ENCODE results near the gene MAN1C1.

The MAN1C1 gene

GRCh38 chr1:25821630-25822091 is 205.1 kb downstream of the MAN1C1 start:
- no peak for DNase-seq

- DNase-seq = no peak
These were observed 209.0 kb downstream of the MAN1C1 start for GRCh38 chr1:25825605-25826004.

- no peak for DNase-seq
These were observed 210.0 kb downstream of the MAN1C1 start for GRCh38 chr1:25826571-25826970.

GRCh38 chr1:25828491-25828890 is 211.9 kb downstream of the MAN1C1 start:
- no peak for DNase-seq

- no peak for DNase-seq
These were observed 212.5 kb downstream of the MAN1C1 start for GRCh38 chr1:25829046-25829445.

GRCh38 chr1:25831569-25832196 is 215.1 kb downstream of the MAN1C1 start:
- no peak for DNase-seq

- no peak for DNase-seq
These were observed 215.9 kb downstream of the MAN1C1 start for GRCh38 chr1:25832336-25833037.

- no peak for DNase-seq
These were observed 216.6 kb downstream of the MAN1C1 start for GRCh38 chr1:25833158-25833557.
